ENCODE results near the gene JAKMIP2. TPM values are rescaled to one million over a fixed set of nuclear protein-coding genes. Genes with fewer than 3 reads are reported as not detected.

Gene JAKMIP2
- total RNA-seq, 4 donors from 2014 or later, result 0.45 TPM; not detected in 3

DNA sequence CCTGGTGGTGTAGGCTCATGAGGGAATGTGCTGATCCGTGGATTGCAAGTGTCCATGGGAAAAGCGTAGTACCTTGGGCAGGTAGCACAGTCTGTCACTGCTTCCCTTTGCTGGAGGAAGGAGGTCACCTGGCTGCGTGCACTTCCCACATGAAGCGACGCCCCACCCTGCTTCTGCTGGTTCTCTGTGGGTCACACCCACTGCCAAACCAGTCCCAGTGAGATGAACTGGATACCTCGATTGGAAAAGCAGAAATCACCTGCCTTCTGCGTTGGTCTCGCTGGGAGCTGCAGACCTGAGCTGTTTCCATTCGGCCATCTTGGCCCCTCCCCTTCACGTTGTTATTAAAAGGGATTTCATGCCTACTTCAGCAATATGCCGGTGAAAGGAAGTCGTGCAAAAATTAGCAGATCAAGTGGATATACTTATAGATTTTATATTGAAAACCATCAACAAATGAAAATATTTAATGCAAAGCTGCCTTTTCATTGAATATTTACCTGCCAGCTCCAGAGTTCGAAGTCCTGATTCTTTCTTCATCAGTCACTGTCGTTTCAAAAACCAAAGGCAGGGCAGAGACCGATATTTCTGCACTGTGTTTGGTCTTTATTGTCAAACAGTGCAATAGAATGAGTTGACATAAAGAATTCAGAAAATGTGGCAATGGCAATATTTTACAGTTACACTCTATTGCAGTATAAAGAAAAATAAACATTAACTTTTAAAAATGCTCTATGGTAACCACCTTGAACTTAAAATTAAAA lies 123.2 kb downstream of the JAKMIP2 start:
- H3K4me1 ChIP-seq, result no peaks in the 10 kb centered on the region
- no peaks in the 10 kb centered on the region for H3K36me3 ChIP-seq
- WGBS, result 71% methylated on average over 15 of the region's 15 CpGs
- no peaks in the 10 kb centered on the region for H3K9me3 ChIP-seq
- H3K27me3 ChIP-seq, result no peaks in the 10 kb centered on the region
- DNase-seq (ENCODE audit: low spot score in 2 of 2), result no peak
- H3K27ac ChIP-seq, result no peak overlapping the region
- no peak overlapping the region for H3K4me3 ChIP-seq
- no peak for TF ChIP-seq EP300 (IDR thresholded peaks at IDR 0.05)
- TF ChIP-seq, protein P1, sequence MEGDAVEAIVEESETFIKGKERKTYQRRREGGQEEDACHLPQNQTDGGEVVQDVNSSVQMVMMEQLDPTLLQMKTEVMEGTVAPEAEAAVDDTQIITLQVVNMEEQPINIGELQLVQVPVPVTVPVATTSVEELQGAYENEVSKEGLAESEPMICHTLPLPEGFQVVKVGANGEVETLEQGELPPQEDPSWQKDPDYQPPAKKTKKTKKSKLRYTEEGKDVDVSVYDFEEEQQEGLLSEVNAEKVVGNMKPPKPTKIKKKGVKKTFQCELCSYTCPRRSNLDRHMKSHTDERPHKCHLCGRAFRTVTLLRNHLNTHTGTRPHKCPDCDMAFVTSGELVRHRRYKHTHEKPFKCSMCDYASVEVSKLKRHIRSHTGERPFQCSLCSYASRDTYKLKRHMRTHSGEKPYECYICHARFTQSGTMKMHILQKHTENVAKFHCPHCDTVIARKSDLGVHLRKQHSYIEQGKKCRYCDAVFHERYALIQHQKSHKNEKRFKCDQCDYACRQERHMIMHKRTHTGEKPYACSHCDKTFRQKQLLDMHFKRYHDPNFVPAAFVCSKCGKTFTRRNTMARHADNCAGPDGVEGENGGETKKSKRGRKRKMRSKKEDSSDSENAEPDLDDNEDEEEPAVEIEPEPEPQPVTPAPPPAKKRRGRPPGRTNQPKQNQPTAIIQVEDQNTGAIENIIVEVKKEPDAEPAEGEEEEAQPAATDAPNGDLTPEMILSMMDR (IDR thresholded peaks at IDR 0.05), result no peak
- TF ChIP-seq POLR2A (IDR thresholded peaks at IDR 0.05), result no peak
- TF ChIP-seq POLR2AphosphoS5 (IDR thresholded peaks at IDR 0.05), result no peak

DNA sequence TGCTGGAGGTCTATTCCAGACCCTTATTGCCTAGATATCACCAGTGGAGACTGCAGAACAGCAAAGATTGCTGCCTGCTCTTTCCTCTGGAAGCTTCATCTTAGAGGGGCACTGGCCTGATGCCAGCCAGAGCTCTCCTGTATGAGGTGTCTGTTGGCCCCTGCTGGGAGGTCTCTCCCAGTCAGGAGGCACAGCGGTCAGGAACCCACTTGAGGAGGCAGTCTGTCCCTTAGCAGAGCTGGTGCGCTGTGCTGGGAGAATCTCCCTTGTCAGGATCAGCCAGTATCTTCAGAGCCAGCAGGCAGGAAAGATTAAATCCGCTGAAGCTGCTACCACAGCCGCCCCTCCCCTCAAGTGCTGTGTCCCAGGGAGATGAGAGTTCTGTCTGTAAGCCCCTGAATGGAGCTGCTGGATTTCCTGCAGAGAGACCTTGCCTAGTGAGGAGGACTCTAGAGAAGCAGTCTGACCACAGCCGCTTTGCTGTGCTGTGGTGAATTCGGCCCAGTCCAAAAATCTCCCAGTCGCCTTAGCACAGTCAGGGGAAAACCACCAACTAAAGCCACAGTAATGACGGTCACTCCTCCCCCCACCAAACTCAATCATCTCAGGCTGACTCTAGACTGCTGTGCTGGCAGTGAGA lies 124.1 kb downstream of the JAKMIP2 start:
- no peak for DNase-seq (ENCODE audit: low spot score in 2 of 2)
- Histone ChIP-seq H3K9me3 (no peaks in the 10 kb centered on the region), H3K4me1 (no peaks in the 10 kb centered on the region), H3K4me3 (no peak overlapping the region), H3K27ac (no peak overlapping the region), H3K36me3 (no peaks in the 10 kb centered on the region), H3K27me3 (no peaks in the 10 kb centered on the region)
- 70% methylated on average over 2 of the region's 8 CpGs for WGBS
- no peak for TF ChIP-seq EP300 (IDR thresholded peaks at IDR 0.05)
- no peak for TF ChIP-seq POLR2AphosphoS5 (IDR thresholded peaks at IDR 0.05)
- no peak for TF ChIP-seq POLR2A (IDR thresholded peaks at IDR 0.05)
- TF ChIP-seq, protein P1 (IDR thresholded peaks at IDR 0.05), result no peak

DNA sequence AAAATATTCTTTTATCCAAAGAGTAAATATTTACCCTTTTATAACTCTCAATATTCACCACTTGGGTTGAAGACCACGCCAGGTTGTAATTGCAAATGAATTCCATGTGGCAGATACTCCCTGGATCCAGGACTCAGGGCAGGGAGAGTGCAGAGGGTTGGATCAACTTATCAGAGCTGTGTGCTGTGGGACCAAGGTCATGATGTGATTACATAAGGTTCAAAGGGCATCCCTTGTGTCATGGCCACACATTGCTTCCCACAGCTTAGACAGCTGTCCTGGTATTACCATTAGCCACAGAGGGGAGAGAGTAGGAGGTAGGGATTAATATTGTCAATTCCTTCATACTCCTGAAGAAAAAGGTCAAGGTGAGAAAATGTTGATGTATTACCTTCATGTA lies 133.9 kb downstream of the JAKMIP2 start:
- TF ChIP-seq, protein P1 (IDR thresholded peaks at IDR 0.05), result no peak
- no peak for TF ChIP-seq POLR2AphosphoS5 (IDR thresholded peaks at IDR 0.05)
- TF ChIP-seq EP300 (IDR thresholded peaks at IDR 0.05), result no peak
- no peak for TF ChIP-seq POLR2A (IDR thresholded peaks at IDR 0.05)
- H3K27me3 ChIP-seq, result no peaks in the 10 kb centered on the region
- H3K4me3 ChIP-seq, result no peak overlapping the region
- DNase-seq (ENCODE audit: low spot score in 2 of 2), result no peak
- no peaks in the 10 kb centered on the region for H3K4me1 ChIP-seq
- 86% methylated on average over 1 of the region's 1 CpG for WGBS
- H3K27ac ChIP-seq, result no peak overlapping the region
- H3K9me3 ChIP-seq, result no peaks in the 10 kb centered on the region
- no peaks in the 10 kb centered on the region for H3K36me3 ChIP-seq

DNA sequence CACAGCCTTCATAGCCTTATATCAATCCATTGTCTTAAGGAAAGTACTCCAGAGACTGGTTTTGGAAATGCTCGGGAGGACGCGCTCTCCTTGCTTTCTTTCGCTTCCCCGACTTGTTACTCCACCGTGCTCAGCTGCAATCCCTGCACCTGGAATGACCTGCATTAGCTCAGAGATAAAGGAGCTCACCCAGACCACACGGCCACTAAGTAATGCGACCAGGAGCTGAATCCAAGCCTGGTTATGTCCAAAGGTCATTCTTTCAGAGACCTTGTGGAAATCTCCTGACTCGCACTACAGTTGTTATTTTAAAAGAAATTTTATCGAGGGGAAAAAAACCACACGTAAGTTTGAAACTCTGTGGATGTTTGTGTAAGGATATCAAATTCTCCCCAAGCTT lies 137.3 kb downstream of the JAKMIP2 start:
- no peak for DNase-seq (ENCODE audit: low spot score in 2 of 2)
- Histone ChIP-seq H3K27me3 (no peaks in the 10 kb centered on the region), H3K9me3 (no peaks in the 10 kb centered on the region), H3K4me3 (no peak overlapping the region), H3K27ac (no peak overlapping the region), H3K4me1 (no peaks in the 10 kb centered on the region), H3K36me3 (no peaks in the 10 kb centered on the region)
- TF ChIP-seq, protein P1 (IDR thresholded peaks at IDR 0.05), result no peak
- WGBS, result 88% methylated on average over 11 of the region's 11 CpGs

DNA sequence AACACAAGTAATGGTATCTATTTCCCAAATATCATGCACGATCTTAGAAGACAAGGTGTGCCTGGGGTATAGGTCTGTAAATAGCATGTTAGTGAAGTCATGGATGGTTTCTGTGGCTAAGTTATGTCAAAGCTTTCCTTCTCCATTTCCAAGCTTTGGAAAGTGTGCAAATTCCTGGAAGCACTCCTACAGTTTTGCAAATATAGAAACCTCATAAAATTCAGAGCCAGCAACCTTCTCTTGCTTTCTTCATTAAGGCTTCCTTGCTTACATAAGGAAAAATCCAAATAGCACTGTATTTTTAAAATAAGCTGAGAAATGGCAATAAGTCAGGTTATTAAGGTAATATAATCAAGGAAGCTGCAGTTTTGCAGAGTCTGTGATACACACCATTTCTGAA lies 138.1 kb downstream of the JAKMIP2 start:
- TF ChIP-seq POLR2A (IDR thresholded peaks at IDR 0.05), result no peak
- TF ChIP-seq EP300 (IDR thresholded peaks at IDR 0.05), result no peak
- TF ChIP-seq, protein P1 (IDR thresholded peaks at IDR 0.05), result no peak
- TF ChIP-seq POLR2AphosphoS5 (IDR thresholded peaks at IDR 0.05), result no peak
- no peaks in the 10 kb centered on the region for H3K36me3 ChIP-seq
- no peaks in the 10 kb centered on the region for H3K9me3 ChIP-seq
- no peak overlapping the region for H3K4me3 ChIP-seq
- WGBS, result 85% methylated on average over 1 of the region's 1 CpG
- H3K4me1 ChIP-seq, result no peaks in the 10 kb centered on the region
- no peak overlapping the region for H3K27ac ChIP-seq
- no peak for DNase-seq (ENCODE audit: low spot score in 2 of 2)
- H3K27me3 ChIP-seq, result no peaks in the 10 kb centered on the region
